GM19468 (cell line): ENCODE results near the gene TBX1.

Source experiments
- ATAC-seq: cut with Tn5 transposase; IDR thresholded peaks from one replicate; pipeline ENCODE4 v1.9.1; 2021; ENCODE audit warnings: mild to moderate bottlenecking, moderate library complexity, moderate number of reproducible peaks; ENCODE audit not compliant: unreplicated experiment; ENCODE audit errors: extremely low read depth

TBX1 gene

GRCh38 chr22:19735665-19736510, 24.7 kb upstream of the TBX1 start:
- no peak for ATAC-seq

GRCh38 chr22:19737846-19738663, 22.5 kb upstream of the TBX1 start:
- no peak for ATAC-seq

DNA sequence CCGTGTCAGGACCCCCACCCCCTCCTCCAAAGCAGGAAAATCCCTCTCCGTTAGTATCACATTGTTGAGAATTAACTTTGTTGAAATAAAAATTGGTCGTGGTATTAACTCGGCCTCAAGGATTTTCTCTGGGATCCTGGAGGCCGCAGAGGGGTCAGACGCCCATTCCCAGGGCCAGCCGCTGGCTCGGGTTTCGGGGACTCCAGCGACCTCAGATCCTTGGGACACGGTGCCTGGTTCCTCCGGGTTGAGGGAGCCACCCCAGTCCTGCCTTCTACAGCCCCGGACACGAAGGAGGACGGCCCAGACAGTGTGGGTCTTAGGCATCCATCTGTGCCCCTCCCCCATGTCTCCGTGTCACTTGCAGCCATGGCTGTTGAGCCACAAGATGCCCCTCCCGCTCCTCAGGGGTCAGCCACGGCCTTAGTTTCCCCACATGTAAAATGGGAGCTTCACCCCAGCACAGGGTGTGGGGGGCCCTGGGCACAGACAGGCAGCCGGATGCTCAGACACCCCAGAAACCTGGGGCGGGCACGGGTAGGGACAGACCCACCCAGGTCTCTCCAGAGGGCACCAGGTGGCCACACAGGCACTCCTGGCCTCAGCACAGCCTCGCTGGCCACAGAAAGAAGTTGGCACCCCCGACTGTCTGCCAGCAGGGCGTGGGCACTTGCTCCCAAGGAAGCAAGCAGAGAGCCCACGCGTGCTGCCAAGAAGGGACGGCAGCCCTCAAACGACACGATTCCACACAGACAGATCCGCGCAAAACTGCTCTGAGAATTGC, 21.7 kb upstream of the TBX1 start:
- ATAC-seq, result no peak

GRCh38 chr22:19739448-19739895, 21.1 kb upstream of the TBX1 start:
- no peak for ATAC-seq

DNA sequence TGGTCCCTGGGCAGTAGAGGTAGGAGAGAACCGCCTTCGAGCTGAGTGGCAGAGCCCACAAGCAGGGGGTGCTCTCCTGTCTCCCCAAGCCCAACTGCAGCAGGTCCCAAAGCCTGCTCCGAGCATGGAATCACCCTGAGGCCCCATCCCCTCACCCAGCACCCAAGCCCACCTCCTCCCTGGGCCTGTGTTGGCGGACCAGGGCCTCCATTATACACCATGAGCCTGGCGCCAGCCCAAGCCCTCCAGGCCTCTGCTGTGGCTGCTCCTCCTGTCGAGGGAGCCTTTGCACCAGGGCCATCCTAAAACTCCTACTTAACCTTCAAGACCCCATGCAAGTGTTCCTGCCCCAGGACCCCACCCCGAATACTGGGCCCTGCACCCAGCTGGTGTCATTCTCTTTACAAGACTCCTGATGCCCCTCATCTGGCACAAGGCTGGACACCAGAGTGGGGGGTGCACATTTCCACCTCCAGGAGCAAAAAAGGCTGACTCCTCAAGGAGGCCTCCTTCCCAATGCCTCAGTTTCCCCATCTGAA, 20.6 kb upstream of the TBX1 start:
- no peak for ATAC-seq

DNA sequence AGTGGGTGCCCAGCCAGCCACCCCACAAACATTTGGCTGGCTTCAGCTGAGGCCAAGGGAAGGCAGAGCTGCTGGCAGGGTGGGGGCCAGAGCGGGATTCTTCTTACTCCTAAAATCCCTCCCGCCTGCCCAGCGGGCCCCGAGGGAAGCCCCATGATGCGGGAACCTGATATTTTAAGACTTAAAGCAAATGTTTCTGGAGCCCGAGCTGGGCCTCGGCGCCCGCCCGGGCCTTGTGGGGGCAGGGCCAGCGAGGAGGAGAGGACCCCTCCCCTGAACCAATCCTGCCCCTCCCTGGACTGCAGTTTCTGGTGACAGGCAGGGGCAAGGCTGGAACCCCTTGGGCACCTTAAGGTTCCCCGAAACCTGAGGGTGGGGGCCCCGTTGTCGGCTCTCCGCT, 20.0 kb upstream of the TBX1 start:
- no peak for ATAC-seq

- ATAC-seq, result no peak
Observed at GRCh38 chr22:19741053-19741452, 19.5 kb upstream of the TBX1 start.

GRCh38 chr22:19742160-19743066, 18.2 kb upstream of the TBX1 start:
- ATAC-seq, result no peak

GRCh38 chr22:19743081-19743480, 17.5 kb upstream of the TBX1 start:
- no peak for ATAC-seq

DNA sequence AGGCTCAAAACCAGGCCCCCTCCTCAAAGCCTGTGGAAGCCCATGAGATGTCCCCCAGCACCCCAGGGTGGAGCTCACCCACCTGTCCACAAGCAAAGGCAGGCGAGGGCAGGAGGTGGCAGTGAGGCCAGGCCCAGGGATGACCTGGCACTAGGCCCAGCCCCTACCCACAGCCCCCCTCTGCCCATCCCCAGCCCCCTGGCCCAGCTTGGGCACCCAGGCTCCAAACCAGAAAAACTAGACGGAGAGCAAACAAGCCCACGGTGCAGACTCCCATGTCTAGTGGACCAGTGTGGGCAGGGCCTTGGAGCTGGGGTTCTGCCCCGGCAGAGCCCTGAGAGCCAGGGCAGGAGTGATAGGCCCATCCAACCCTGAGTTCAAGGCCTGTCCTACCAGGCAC, 16.9 kb upstream of the TBX1 start:
- no peak for ATAC-seq

DNA sequence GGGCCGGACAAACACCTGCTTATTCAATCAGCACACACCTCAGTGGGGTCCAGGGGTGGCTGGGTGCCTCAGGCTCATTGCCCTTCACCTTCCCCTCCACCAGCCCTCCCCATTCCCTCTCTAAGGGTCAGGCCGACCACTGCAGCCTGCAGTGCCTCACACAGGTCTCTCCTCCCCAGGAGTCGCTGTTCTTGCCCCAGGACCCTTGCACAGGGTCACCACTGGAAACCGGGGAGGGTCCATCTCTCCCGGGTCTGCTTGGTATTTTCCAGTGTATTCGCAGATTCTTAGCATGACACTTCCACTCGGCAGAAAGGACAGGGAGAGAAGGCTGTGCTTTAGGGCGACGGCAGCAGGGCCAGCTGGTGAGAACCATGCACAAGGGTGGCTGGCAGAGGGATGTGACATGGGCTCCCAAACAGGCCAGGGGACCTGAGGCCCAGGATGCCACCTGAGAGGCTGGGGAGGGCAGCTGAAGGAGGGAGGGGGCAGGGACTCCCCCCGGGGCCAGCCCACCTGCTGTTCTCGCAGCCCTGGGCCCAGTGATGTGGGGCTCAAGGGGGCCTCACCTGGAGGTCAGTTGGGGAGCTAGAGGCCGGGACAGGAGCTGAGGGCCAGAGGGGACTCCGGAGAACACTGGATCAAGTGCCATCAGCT, 16.1 kb upstream of the TBX1 start:
- ATAC-seq, result no peak

- no peak for ATAC-seq
Observed at GRCh38 chr22:19745155-19746101, 15.2 kb upstream of the TBX1 start.

DNA sequence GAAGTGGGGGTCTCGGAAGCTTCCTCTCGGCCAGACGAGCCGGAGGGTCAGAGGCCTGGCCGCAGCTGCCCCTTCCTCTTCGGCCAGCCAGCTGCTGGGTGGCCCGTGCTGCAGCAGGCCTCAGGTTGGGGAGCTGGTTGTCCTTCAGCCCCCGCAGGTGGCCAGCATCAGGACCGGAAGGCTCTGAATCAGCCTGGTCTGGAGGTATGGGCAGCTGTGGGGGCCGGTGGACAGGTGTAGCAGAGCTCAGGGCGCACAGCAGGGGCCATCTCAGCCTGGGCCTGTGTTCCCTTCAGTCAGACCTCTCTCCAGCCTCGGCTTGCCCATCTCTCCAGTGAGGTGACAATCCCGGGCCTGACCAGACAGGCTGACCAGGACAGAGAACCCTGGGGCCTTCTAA, 13.9 kb upstream of the TBX1 start:
- no peak for ATAC-seq

GRCh38 chr22:19747551-19747950, 13.0 kb upstream of the TBX1 start:
- ATAC-seq, result no peak

DNA sequence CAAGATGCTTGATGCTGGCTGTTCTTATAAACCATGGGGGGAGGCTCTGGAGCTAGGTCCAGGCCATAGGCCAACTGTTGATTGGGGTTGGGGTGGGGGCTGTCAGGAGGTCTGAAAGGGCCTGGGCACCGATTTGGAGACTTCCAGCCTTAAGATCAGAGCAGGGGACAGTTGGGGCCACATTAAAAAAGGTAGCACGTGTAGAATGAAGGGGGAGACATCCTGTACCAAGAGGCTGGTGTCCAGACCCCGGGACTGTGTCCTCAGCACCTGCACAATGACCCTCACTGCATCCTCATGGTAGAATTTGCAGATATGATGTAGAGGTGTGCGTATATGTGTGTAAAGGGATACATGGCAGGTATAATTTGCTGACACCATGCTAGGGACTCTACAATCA, 12.4 kb upstream of the TBX1 start:
- ATAC-seq, result no peak

DNA sequence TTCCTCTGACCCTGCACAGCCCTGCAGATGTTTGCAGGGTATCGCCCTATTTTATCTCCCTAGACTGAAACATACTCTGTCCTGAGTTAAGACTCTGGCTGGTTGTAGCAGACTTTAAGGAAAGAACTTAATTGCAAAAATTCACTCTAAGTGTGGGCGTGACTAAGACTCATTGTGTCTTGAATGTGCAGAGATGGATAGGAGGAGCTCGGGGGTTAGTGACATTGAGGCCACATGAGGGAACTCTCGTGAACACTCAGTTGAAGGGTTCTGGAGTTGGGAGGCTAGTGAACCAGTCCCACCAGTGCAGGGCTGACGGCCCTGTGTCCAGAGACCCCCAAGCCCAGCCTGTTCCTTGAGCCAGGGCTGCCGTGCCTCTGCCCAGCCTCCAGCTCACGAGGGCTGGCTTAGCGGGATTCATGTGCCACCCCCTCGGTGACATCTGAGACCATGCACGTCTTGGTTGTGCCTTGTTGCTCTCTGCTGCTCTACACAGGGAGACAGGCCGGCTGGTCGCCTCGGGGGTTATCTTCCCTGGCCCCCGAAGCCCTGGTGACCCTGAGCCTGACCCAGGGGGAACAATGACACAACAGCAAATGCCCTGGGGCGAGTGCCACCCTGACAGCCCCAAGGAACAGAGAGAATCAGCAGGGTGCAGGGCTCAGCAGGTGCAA, 11.4 kb upstream of the TBX1 start:
- no peak for ATAC-seq

GRCh38 chr22:19749876-19750275, 10.7 kb upstream of the TBX1 start:
- no peak for ATAC-seq
